Ishikawa (cell line): ENCODE measurements around the gene CYP2B6.

Experiments
- CEBPB ChIP-seq: IDR thresholded peaks from 2 replicates; pipeline ENCODE4 v1.6.1; 2012
- CREB1 ChIP-seq: IDR thresholded peaks from 2 replicates; pipeline ENCODE4 v1.6.1; 2012; ENCODE audit warnings: low read depth
- EGR1 ChIP-seq: IDR thresholded peaks from 2 replicates; pipeline ENCODE4 v1.6.1; 2012
- EP300 ChIP-seq: IDR thresholded peaks from 2 replicates; pipeline ENCODE4 v1.6.1; 2012; ENCODE audit warnings: borderline replicate concordance
- FOXM1 ChIP-seq: IDR thresholded peaks from 2 replicates; pipeline ENCODE4 v1.6.1; 2012; ENCODE audit warnings: low read depth, borderline replicate concordance
- REST ChIP-seq: IDR thresholded peaks from 2 replicates; pipeline ENCODE4 v1.6.1; 2012; ENCODE audit warnings: low read depth, mild to moderate bottlenecking
- TAF1 ChIP-seq: IDR thresholded peaks from 2 replicates; pipeline ENCODE4 v1.6.1; 2012; ENCODE audit warnings: low read depth, mild to moderate bottlenecking
- TCF12 ChIP-seq: IDR thresholded peaks from 2 replicates; pipeline ENCODE4 v1.6.1; 2012; ENCODE audit warnings: low read depth
- TEAD4 ChIP-seq: IDR thresholded peaks from 2 replicates; pipeline ENCODE4 v1.6.1; 2012
- USF1 ChIP-seq: IDR thresholded peaks from 2 replicates; pipeline ENCODE4 v1.6.1; 2012
- ZBTB7A ChIP-seq: IDR thresholded peaks from 2 replicates; pipeline ENCODE4 v1.6.1; 2012; ENCODE audit warnings: low read depth

GRCh38 chr19:41027273-41027967 is 36.3 kb downstream of the CYP2B6 start:
- no peak for TF ChIP-seq CREB1
- no peak for TF ChIP-seq REST
- no peak for TF ChIP-seq EGR1
- TF ChIP-seq EP300, result no peak
- TF ChIP-seq ZBTB7A, result no peak
- TF ChIP-seq USF1, result no peak
- TF ChIP-seq TCF12, result no peak
- TF ChIP-seq CEBPB, result no peak
- no peak for TF ChIP-seq TAF1
- TF ChIP-seq TEAD4, result no peak
- no peak for TF ChIP-seq FOXM1
